Sigmoid colon (tissue), 7 donors: ENCODE measurements around the gene SLC25A38. TPM values are rescaled to one million over a fixed set of nuclear protein-coding genes. Genes with fewer than 3 reads are reported as not detected.
"Not testable (repeated sequence)": the region's sequence is repeated elsewhere in the genome, so short reads cannot be mapped to it uniquely, and the experiment has no call there.

ENCODE experiments used
- DNase-seq: peaks from one replicate; pipeline ENCODE4 v3.0.0-alpha.2; 2019
- H3K27ac ChIP-seq, 4 donors: fragments of 200-600 bp; sonication (generic); one replicate each; pipeline ENCODE4 v1.5.1; 2016 to 2019; ENCODE audit warnings: mild to moderate bottlenecking in 1 of 4
- H3K27me3 ChIP-seq, 3 donors: fragments of 200-600 bp; sonication (generic); one replicate each; pipeline ENCODE4 v1.5.1; 2019; ENCODE audit warnings: mild to moderate bottlenecking in 1 of 3
- H3K36me3 ChIP-seq, 4 donors: fragments of 200-600 bp; sonication (generic); one replicate each; pipeline ENCODE4 v1.5.1; 2016 to 2019
- H3K4me1 ChIP-seq, 4 donors: fragments of 200-600 bp; sonication (generic); one replicate each; pipeline ENCODE4 v1.5.1; 2017 to 2019
- H3K4me3 ChIP-seq, 4 donors: fragments of 200-600 bp; sonication (generic); one replicate each; pipeline ENCODE4 v1.5.1; 2017 to 2019; ENCODE audit warnings: mild to moderate bottlenecking in 2 of 4, moderate library complexity in 1 of 4
- H3K9me3 ChIP-seq, 4 donors: fragments of 200-600 bp in 3 of 4; sonication (generic) in 3 of 4; one replicate each; pipeline versions ENCODE4 v1.5.1 to v1.6.1; 2013 to 2019
- EP300 ChIP-seq, 4 donors: sonication (generic); formaldehyde crosslinking; IDR thresholded peaks; one replicate each; pipeline ENCODE4 v1.6.1; 2017; ENCODE audit warnings: antibody characterized with exemption in 4 of 4
- POLR2A ChIP-seq, 2 donors: fragments of 450-650 bp; IDR thresholded peaks; one replicate each; pipeline ENCODE4 v1.6.1; 2016; ENCODE audit warnings: antibody characterized with exemption in 2 of 2, mild to moderate bottlenecking in 2 of 2, moderate library complexity in 2 of 2
- POLR2AphosphoS5 ChIP-seq, 4 donors: sonication (generic); formaldehyde crosslinking; IDR thresholded peaks; one replicate each; pipeline ENCODE4 v1.6.1; 2017; ENCODE audit warnings: antibody characterized with exemption in 4 of 4
- WGBS, 2 donors: extraction: QIAGEN DNeasy Blood & Tissue Kit; methylation state at CpG; one replicate each; pipeline ENCODE4 v1.1.7; 2013; 5-methylcytosine and 5-hydroxymethylcytosine counted together
- intact Hi-C: fragments of 100-400 bp; cut with DNase I; formaldehyde crosslinking; loops from one replicate; pipeline ENCODE4 v1.15.1; 2023
- polyA plus RNA-seq, 3 donors: library from polyadenylated mRNA; stranded (reverse); fragments of 200-250 nt; gene quantifications; one replicate each; pipeline ENCODE4 v1.2.3, GENCODE V29; 2013
- total RNA-seq, 4 donors: library from RNA; depleted of rRNA; stranded (reverse); fragments of >200 nt; gene quantifications; one replicate each; pipeline ENCODE4 v1.1.0, GENCODE V29; 2016
- TF ChIP-seq, protein P1 (sequence below), 4 experiments: fragments of 450-650 bp in 3 of 4; fragments of 200-600 bp in 1 of 4; IDR thresholded peaks; one replicate each; pipeline ENCODE4 v1.5.1; 2016 to 2019; ENCODE audit warnings: antibody characterized with exemption in 4 of 4, mild to moderate bottlenecking in 3 of 4, moderate library complexity in 2 of 4
- donor health status: healthy with polysubstance abuse.
- donor health status: Bipolar disorder and iron deficiency.
- donor health status: healthy.

Gene SLC25A38
- total and polyA plus RNA-seq, 7 donors: 25.8 to 39.0 (median 32.6) TPM

DNA sequence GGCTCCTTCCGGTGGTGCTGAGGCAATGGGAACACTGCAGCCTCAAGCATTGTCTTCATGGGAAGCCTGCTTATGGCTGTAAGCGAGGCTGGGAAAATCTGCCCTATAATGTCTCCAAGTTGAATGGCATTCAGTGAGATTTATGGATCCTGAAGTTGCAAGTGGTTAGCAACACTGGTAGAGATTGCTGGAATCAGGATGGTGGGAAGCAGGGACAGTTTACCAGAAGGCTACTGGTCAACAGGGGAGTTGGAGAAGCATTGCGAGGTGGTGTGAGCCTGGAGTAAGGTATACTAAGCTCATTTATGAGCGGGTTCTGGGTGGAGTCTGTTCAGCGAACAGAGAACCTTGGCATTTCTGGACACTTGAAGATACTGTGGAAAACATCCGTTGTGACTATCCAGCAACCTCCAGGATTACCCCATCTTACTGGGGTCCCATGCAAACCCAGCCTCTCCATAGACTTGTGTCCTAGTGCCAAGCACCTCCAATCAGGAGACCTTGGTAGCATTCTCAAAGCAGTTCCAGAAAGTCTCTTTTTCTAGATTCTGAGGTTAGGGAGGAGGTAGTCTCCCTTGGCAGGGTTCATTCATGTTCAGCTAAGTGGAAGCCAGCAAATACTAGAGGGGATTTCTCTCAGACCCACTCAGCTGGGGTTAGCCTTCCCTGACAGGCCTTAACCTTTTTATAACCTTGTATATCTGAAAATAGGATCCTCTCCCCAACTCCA lies 30.7 kb downstream of the SLC25A38 start:
- Histone ChIP-seq H3K9me3 (no peaks in the 10 kb centered on the region), H3K4me1 (peaks cover 0 to 9% (median 2%) of the 10 kb centered on the region in 4 donors), H3K4me3 (no peak overlapping the region), H3K27ac (no peak overlapping the region), H3K36me3 (peaks cover 13 to 58% (median 34%) of the 10 kb centered on the region in 4 donors), H3K27me3 (no peaks in the 10 kb centered on the region)
- DNase-seq: no peak
- TF ChIP-seq POLR2A (IDR thresholded peaks at IDR 0.05): no peak
- no peak for TF ChIP-seq POLR2AphosphoS5 (IDR thresholded peaks at IDR 0.05)
- TF ChIP-seq, protein P1, sequence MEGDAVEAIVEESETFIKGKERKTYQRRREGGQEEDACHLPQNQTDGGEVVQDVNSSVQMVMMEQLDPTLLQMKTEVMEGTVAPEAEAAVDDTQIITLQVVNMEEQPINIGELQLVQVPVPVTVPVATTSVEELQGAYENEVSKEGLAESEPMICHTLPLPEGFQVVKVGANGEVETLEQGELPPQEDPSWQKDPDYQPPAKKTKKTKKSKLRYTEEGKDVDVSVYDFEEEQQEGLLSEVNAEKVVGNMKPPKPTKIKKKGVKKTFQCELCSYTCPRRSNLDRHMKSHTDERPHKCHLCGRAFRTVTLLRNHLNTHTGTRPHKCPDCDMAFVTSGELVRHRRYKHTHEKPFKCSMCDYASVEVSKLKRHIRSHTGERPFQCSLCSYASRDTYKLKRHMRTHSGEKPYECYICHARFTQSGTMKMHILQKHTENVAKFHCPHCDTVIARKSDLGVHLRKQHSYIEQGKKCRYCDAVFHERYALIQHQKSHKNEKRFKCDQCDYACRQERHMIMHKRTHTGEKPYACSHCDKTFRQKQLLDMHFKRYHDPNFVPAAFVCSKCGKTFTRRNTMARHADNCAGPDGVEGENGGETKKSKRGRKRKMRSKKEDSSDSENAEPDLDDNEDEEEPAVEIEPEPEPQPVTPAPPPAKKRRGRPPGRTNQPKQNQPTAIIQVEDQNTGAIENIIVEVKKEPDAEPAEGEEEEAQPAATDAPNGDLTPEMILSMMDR (IDR thresholded peaks at IDR 0.05): no peak
- TF ChIP-seq EP300 (IDR thresholded peaks at IDR 0.05): no peak
- intact Hi-C loops: no loop called here
- 75 to 80% methylated on average over 6 of the region's 6 CpGs for WGBS, 2 donors

DNA sequence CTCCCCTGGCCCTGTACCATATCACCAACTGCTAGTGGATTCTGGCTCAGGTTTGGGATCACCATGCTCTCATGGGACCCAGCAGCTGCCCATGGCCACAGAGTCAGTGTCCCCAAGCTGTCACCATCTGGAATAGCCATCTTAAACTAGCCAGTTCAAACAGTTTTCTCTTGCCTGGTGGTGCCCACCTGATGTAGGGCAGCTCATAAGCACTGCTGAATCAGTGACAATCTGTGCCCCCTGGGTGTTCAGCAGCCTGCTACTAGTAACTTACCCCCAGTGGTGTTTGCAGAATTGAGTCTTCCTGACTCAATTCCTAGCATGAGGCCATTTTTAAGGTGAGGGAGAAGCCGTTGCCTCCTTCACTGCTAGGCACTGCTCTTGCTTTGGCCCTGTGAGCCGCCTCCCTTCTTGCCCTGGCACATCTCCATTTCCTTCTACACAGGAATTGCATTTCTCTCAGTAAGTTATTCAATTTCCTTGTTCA lies 31.3 kb downstream of the SLC25A38 start:
- WGBS, 2 donors: 21 to 59% methylated on average over 2 of the region's 2 CpGs
- DNase-seq: no peak
- Histone ChIP-seq H3K36me3 (peaks cover 13 to 52% (median 32%) of the 10 kb centered on the region in 4 donors), H3K4me1 (peaks cover 0 to 9% (median 2%) of the 10 kb centered on the region in 4 donors), H3K27me3 (no peaks in the 10 kb centered on the region), H3K27ac (no peak overlapping the region), H3K9me3 (no peaks in the 10 kb centered on the region), H3K4me3 (no peak overlapping the region)
- intact Hi-C loops: no loop called here
- TF ChIP-seq, protein P1 (IDR thresholded peaks at IDR 0.05): no peak
- TF ChIP-seq POLR2A (IDR thresholded peaks at IDR 0.05) (no peak), POLR2AphosphoS5 (IDR thresholded peaks at IDR 0.05) (no peak), EP300 (IDR thresholded peaks at IDR 0.05) (no peak)

DNA sequence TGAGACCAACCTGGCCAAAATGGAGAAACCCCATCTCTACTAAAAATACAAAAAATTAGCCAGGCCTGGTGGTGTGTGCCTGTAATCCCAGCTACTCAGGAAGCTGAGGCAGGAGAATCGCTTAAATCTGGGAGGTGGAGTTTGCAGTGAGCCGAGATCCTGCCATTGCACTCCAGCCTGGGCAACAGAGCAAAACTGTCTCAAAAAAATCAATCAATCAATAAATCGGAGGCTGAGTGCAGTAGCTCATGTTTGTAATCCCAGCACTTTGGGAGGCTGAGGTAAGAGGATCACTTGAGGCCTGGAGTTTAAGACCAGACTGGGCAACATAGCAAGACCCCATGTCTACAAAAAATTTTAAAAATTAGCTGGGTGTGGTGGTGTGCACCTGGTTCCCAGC lies 32.1 kb downstream of the SLC25A38 start:
- DNase-seq, H3K27me3 ChIP-seq, H3K27ac ChIP-seq, intact Hi-C loops, H3K4me3 ChIP-seq, H3K4me1 ChIP-seq, H3K9me3 ChIP-seq: not testable (repeated sequence)
- peaks cover 13 to 44% (median 29%) of the 10 kb centered on the region in 4 donors for H3K36me3 ChIP-seq
- 93 to 97% methylated on average over 3 of the region's 3 CpGs for WGBS, 2 donors

DNA sequence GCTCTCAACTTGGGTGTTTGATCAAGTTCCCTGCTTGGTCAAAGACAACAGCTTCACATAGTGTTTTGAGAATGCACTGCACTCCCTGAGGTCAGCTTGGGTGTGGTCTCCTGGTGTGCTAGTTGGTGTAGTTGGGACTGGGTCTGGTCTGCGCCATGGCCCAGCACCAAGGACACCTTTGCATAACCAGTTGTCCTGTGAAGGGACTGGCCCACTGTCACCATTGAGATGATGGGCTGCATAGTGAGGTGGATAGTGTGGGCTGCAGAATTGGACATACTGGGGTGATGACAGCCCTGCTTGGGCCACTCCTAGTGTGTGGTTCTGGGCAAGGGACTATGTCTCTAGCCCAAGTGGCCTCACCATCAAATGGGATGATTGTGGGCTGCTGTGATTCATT lies 32.8 kb downstream of the SLC25A38 start:
- Histone ChIP-seq H3K4me3 (no peak overlapping the region), H3K27ac (no peak overlapping the region), H3K9me3 (no peaks in the 10 kb centered on the region), H3K4me1 (no peaks in the 10 kb centered on the region), H3K36me3 (peaks cover 11 to 37% (median 27%) of the 10 kb centered on the region in 4 donors), H3K27me3 (no peaks in the 10 kb centered on the region)
- WGBS, 2 donors: 94 to 98% methylated on average over 1 of the region's 1 CpG
- TF ChIP-seq POLR2AphosphoS5 (IDR thresholded peaks at IDR 0.05): no peak
- TF ChIP-seq, protein P1 (IDR thresholded peaks at IDR 0.05): no peak
- TF ChIP-seq EP300 (IDR thresholded peaks at IDR 0.05): no peak
- no peak for TF ChIP-seq POLR2A (IDR thresholded peaks at IDR 0.05)
- intact Hi-C loops: no loop called here
- DNase-seq: no peak

DNA sequence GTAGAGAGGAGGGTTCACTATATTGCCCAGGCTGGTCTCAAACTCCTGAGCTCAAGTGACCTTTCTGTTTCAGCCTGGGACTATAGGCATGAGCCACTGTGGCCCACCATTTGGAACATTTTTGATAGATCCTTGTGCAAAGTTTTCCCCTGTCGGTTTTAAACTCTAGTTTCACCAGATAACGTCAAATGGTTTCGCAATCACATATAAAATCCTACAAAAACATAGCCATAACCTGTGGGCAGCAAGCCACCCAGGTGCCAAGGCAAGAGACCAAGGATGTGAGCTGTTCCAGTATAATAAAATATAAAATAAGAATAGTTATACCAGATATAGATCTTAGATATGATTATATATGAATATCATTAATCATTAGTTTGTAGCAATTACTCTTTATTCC lies 33.8 kb downstream of the SLC25A38 start:
- H3K4me3 ChIP-seq, H3K27ac ChIP-seq, intact Hi-C loops, DNase-seq, H3K4me1 ChIP-seq, H3K27me3 ChIP-seq, H3K9me3 ChIP-seq: not testable (repeated sequence)
- 15 to 59% methylated on average over 3 of the region's 3 CpGs for WGBS, 2 donors
- H3K36me3 ChIP-seq: peaks cover 7 to 27% (median 16%) of the 10 kb centered on the region in 4 donors

DNA sequence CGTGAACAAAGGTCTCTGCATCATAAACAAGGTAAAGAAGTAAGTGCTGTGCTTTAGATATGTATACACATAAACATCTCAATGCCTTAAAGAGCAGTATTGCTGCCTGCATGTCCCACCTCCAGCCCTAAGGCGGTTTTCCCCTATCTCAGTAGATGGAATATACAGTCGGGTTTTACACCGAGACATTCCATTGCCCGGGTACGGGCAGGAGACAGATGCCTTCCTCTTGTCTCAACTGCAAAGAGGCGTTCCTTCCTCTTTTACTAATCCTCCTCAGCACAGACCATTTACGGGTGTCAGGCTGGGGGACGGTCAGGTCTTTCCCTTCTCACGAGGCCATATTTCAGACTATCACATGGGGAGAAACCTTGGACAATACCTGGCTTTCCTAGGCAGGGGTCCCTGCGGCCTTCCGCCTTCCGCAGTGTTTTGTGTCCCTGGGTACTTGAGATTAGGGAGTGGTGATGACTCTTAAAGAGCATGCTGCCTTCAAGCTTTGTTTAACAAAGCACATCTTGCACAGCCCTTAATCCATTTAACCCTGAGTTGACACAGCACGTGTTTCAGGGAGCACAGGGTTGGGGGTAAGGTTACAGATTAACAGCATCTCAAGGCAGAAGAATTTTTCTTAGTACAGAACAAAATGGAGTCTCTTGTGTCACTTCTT lies 35.5 kb downstream of the SLC25A38 start:
- H3K4me3 ChIP-seq, H3K27ac ChIP-seq, intact Hi-C loops, H3K27me3 ChIP-seq, H3K36me3 ChIP-seq, DNase-seq, H3K4me1 ChIP-seq, H3K9me3 ChIP-seq: not testable (repeated sequence)
- WGBS, 2 donors: 59 to 80% methylated on average over 12 to 13 of the region's 14 CpGs
